Measurements from ENCODE around the gene AFF3. TPM values are rescaled to one million over a fixed set of nuclear protein-coding genes. Genes with fewer than 3 reads are reported as not detected.
A peak's percentile ranks its signal among the peaks of the same experiment; 100 is the strongest.

AFF3 gene
- total RNA-seq, 6 experiments from 2014 or later, result 1.3 to 7.3 (median 6.4) TPM

- no peaks in the 10 kb centered on the region for H3K9me3 ChIP-seq
- intact Hi-C loops (cut with DNase I), result no loop called here
- H3K27me3 ChIP-seq, result no peaks in the 10 kb centered on the region
- H3K27ac ChIP-seq, result no peak overlapping the region
- TF ChIP-seq CTCF (IDR thresholded peaks at IDR 0.05) (no peak), POLR2A (IDR thresholded peaks at IDR 0.05) (no peak)
- ATAC-seq (no peak), DNase-seq (no peak)
- no peaks in the 10 kb centered on the region for H3K4me1 ChIP-seq
- 75% methylated on average over 4 of the region's 4 CpGs for WGBS (ENCODE audit: insufficient coverage, low coverage, low lambda C conversion rate, missing lambda C conversion rate)
- no peaks in the 10 kb centered on the region for H3K36me3 ChIP-seq
- no peak overlapping the region for H3K4me3 ChIP-seq
Measured at GRCh38 chr2:99808361-99809200, 333.8 kb downstream of the AFF3 start.

DNA sequence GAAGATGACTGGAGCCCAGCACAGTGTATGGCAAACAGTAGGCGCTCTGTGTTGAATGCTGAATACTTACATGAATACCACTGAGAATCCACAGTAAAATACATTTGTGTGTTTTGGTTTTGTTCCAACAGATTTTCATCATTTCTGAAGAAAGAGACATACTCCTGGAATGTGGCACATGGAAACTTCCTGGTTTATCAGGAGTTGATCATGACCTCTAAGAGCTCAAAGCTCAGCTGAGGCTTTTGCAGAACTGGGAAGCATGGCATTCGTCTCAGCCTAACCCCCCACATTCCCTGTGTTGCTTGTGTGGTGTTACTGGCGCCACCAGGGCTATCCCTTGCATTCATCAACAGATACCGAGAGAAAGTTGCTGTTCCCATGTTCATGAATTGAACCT, 335.6 kb downstream of the AFF3 start:
- DNase-seq (no peak), ATAC-seq (peak in 1 of 4 donors; percentile 54)
- WGBS (ENCODE audit: insufficient coverage, low coverage, low lambda C conversion rate, missing lambda C conversion rate), result 69% methylated on average over 4 of the region's 4 CpGs
- Histone ChIP-seq H3K27ac (no peak overlapping the region), H3K36me3 (no peaks in the 10 kb centered on the region), H3K4me1 (no peaks in the 10 kb centered on the region), H3K27me3 (no peaks in the 10 kb centered on the region), H3K9me3 (no peaks in the 10 kb centered on the region), H3K4me3 (no peak overlapping the region)
- intact Hi-C loops (cut with DNase I), result no loop called here
- TF ChIP-seq POLR2A (IDR thresholded peaks at IDR 0.05) (no peak), CTCF (IDR thresholded peaks at IDR 0.05) (no peak)

GRCh38 chr2:99805930-99806476, 336.4 kb downstream of the AFF3 start:
- ATAC-seq (no peak), DNase-seq (no peak)
- Histone ChIP-seq H3K27me3 (no peaks in the 10 kb centered on the region), H3K9me3 (no peaks in the 10 kb centered on the region), H3K4me1 (no peaks in the 10 kb centered on the region), H3K36me3 (no peaks in the 10 kb centered on the region), H3K27ac (no peak overlapping the region), H3K4me3 (no peak overlapping the region)
- intact Hi-C loops (cut with DNase I), result no loop called here
- WGBS (ENCODE audit: insufficient coverage, low coverage, low lambda C conversion rate, missing lambda C conversion rate), result 90% methylated on average over 5 of the region's 5 CpGs
- TF ChIP-seq POLR2A (IDR thresholded peaks at IDR 0.05), result no peak
- TF ChIP-seq CTCF (IDR thresholded peaks at IDR 0.05), result no peak

DNA sequence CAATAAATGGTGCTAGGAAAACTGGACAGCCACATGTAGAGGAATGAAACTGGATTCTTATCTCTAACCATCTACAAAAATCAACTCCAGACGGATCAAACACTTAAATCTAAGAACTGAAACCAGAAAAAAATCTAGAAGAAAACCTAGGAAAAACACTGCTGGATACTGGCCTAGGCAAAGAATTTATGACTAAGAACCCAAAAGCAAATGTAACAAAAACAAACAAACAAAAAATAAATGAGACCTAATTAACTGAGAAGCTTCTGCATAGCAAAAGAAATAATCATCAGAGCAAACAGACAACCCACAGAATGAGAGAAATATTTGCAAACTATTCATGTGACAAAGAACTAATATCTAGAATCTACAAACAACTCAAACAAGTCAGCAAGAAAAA, 338.5 kb downstream of the AFF3 start:
- 50% methylated on average over 1 of the region's 1 CpG for WGBS (ENCODE audit: insufficient coverage, low coverage, low lambda C conversion rate, missing lambda C conversion rate)
- Histone ChIP-seq H3K9me3 (no peaks in the 10 kb centered on the region), H3K4me3 (no peak overlapping the region), H3K27ac (no peak overlapping the region), H3K27me3 (no peaks in the 10 kb centered on the region), H3K36me3 (no peaks in the 10 kb centered on the region), H3K4me1 (no peaks in the 10 kb centered on the region)
- ATAC-seq (no peak), DNase-seq (no peak)
- TF ChIP-seq CTCF (IDR thresholded peaks at IDR 0.05) (no peak), POLR2A (IDR thresholded peaks at IDR 0.05) (no peak)
- intact Hi-C loops (cut with DNase I), result no loop called here

Measured in right lobe of liver (tissue), 6 donors.